K562 (cell line): Measurements from ENCODE around the gene ZNRF3. TPM values are rescaled to one million over a fixed set of nuclear protein-coding genes. Genes with fewer than 3 reads are reported as not detected.

Source experiments
- EHMT2 ChIP-seq: fragments of 450-650 bp; IDR thresholded peaks from 2 replicates; pipeline ENCODE4 v1.6.1; 2018; ENCODE audit warnings: antibody characterized with exemption
- ETV6 ChIP-seq, 3 experiments: fragments of 150-350 bp in 1 of 3; sonication (generic) in 1 of 3; formaldehyde crosslinking in 1 of 3; IDR thresholded peaks; 2 replicates each; pipeline versions ENCODE4 v1.6.1 to v1.8.0; 2014 to 2022; ENCODE audit warnings: borderline replicate concordance in 2 of 3, low read depth in 2 of 3, antibody characterized with exemption in 1 of 3, low read length in 1 of 3, mild to moderate bottlenecking in 1 of 3, missing genetic modification reagents in 1 of 3
- KDM1A ChIP-seq, 2 experiments: fragments of 450-650 bp; IDR thresholded peaks; 2 replicates each; pipeline ENCODE4 v1.6.1; 2016; ENCODE audit warnings: mild to moderate bottlenecking in 2 of 2
- KLF10 ChIP-seq: fragments of 250-450 bp; sonication (Bioruptor Pico); IDR thresholded peaks from 2 replicates; pipeline ENCODE4 v1.6.1; 2021; ENCODE audit warnings: matching md5 sums
- POU5F1 ChIP-seq: fragments of 150-350 bp; IDR thresholded peaks from 2 replicates; pipeline ENCODE4 v1.6.1; 2014; ENCODE audit warnings: borderline replicate concordance, low read length, low read depth, mild to moderate bottlenecking; ENCODE audit not compliant: partially characterized antibody
- YY1 ChIP-seq, 3 experiments: IDR thresholded peaks; 2 replicates each; pipeline ENCODE4 v1.6.1; 2011; ENCODE audit warnings: low read length in 2 of 3, mild to moderate bottlenecking in 2 of 3, moderate library complexity in 2 of 3, borderline replicate concordance in 1 of 3, control low read depth in 1 of 3, low read depth in 1 of 3; ENCODE audit not compliant: insufficient read depth in 3 of 3, insufficient replicate concordance in 2 of 3, control insufficient read depth in 1 of 3, insufficient read length in 1 of 3; ENCODE audit errors: extremely low read depth in 1 of 3
- ZBED1 ChIP-seq: IDR thresholded peaks from 2 replicates; pipeline ENCODE4 v1.6.1; 2014
- ZNF407 ChIP-seq: fragments of 450-650 bp; IDR thresholded peaks from 2 replicates; pipeline ENCODE4 v1.6.1; 2016; ENCODE audit warnings: low read depth
- ZNF512 ChIP-seq: IDR thresholded peaks from 2 replicates; pipeline ENCODE4 v1.6.1; 2016; ENCODE audit warnings: missing genetic modification characterization, missing compliant biosample characterization
- ZNF551 ChIP-seq: fragments of 250-450 bp; sonication (Bioruptor Pico); IDR thresholded peaks from 2 replicates; pipeline ENCODE4 v1.5.0; 2021; ENCODE audit warnings: mild to moderate bottlenecking, moderate library complexity
- ZNF609 ChIP-seq: sonication (generic); formaldehyde crosslinking; IDR thresholded peaks from 2 replicates; pipeline ENCODE4 v1.8.1; 2023; ENCODE audit warnings: missing genetic modification reagents, mild to moderate bottlenecking, borderline replicate concordance
- polyA plus RNA-seq, 8 experiments: library from polyadenylated mRNA; depleted of rRNA in 4 of 8; stranded (reverse) in 5 of 8; unstranded in 3 of 8; fragments of >200 nt; fragmentation: Nextera tagmentation in 2 of 8; fragmentation: Illumina TruSeq in 1 of 8; extraction: Ambion mirVana in 2 of 8; extraction: Trizol in 1 of 8; gene quantifications; 2 replicates each; pipeline versions ENCODE4 v1.2.1 to v1.2.3, GENCODE V29; 2011 to 2014; ENCODE audit warnings: inconsistent platforms in 1 of 8, missing spikeins in 1 of 8
- total RNA-seq, 7 experiments: library from RNA; depleted of rRNA in 6 of 7; stranded (reverse); fragments of >200 nt in 6 of 7; fragmentation: Illumina TruSeq in 2 of 7; extraction: Trizol in 2 of 7; gene quantifications; 2 replicates each; pipeline versions ENCODE4 v1.2.1 to v1.2.3, GENCODE V29; 2011 to 2021; ENCODE audit warnings: low replicate concordance in 1 of 7

The ZNRF3 gene
- total and polyA plus RNA-seq, 9 of the 15 experiments (the other 6 are each of a cell fraction or from before 2014, with no cell fraction given): 0.41 to 5.9 (median 1.7) TPM

- TF ChIP-seq ZNF609 (no peak), KDM1A (IDR thresholded peaks at IDR 0.05) (peak; percentile 65 to 66; a peak in 3 of 4 replicates), ZNF551 (no peak), ETV6 (IDR thresholded peaks at IDR 0.05; ENCODE audit: borderline replicate concordance in 1 of 2, low read depth in 2 of 2, low read length in 1 of 2) (0 out of 4 replicates have a peak, but pooled peaks of 1 of the 2 experiments have one; percentile 58), ETV6 (CRISPR knock-in tag; IDR thresholded peaks at IDR 0.05; ENCODE audit: borderline replicate concordance) (no peak), KLF10 (no peak), POU5F1 (no peak), EHMT2 (no peak), ZBED1 (no peak), YY1 (IDR thresholded peaks at IDR 0.05; ENCODE audit: borderline replicate concordance in 1 of 3, control insufficient read depth in 1 of 3, extremely low read depth in 1 of 3, insufficient read depth in 3 of 3, insufficient read length in 1 of 3, insufficient replicate concordance in 2 of 3, low read depth in 1 of 3, low read length in 2 of 3) (no peak), ZNF512 (tag) (0 out of 2 replicates have a peak, but pooled peaks have one; percentile 35), ZNF407 (no peak)
Measured at GRCh38 chr22:29065468-29066190, 182.3 kb downstream of the ZNRF3 start (continued).
